Endometrium (tissue), 2 donors: ENCODE data around the gene PSMG4.

Experiments
- FAIRE-seq: peaks from 2 replicates; lab custom pipeline; 2012; peaks lifted over from hg19 to GRCh38; lab: Jason Lieb, UNC
- donor health status: control.
- donor health status: control.

Gene PSMG4

GRCh38 chr6:3290149-3290930 is 31.6 kb downstream of the PSMG4 start:
- FAIRE-seq = no peak

- FAIRE-seq = no peak
Observed at GRCh38 chr6:3290931-3291211, 32.1 kb downstream of the PSMG4 start.

GRCh38 chr6:3291346-3291745 is 32.6 kb downstream of the PSMG4 start:
- FAIRE-seq = no peak

GRCh38 chr6:3291987-3292386 is 33.2 kb downstream of the PSMG4 start:
- FAIRE-seq = no peak

- no peak for FAIRE-seq
Observed at GRCh38 chr6:3292431-3293197, 33.9 kb downstream of the PSMG4 start.

- no peak for FAIRE-seq
Observed at GRCh38 chr6:3293271-3294155, 34.8 kb downstream of the PSMG4 start.

GRCh38 chr6:3294396-3294795 is 35.6 kb downstream of the PSMG4 start:
- no peak for FAIRE-seq

- no peak for FAIRE-seq
Observed at GRCh38 chr6:3294921-3295871, 36.4 kb downstream of the PSMG4 start.

- FAIRE-seq = no peak
Observed at GRCh38 chr6:3296078-3296477, 37.3 kb downstream of the PSMG4 start.

GRCh38 chr6:3296537-3296936 is 37.8 kb downstream of the PSMG4 start:
- no peak for FAIRE-seq

- FAIRE-seq = no peak
Observed at GRCh38 chr6:3297006-3297405, 38.3 kb downstream of the PSMG4 start.

GRCh38 chr6:3297909-3298308 is 39.2 kb downstream of the PSMG4 start:
- no peak for FAIRE-seq

- no peak for FAIRE-seq
Observed at GRCh38 chr6:3299221-3299620, 40.5 kb downstream of the PSMG4 start.

- no peak for FAIRE-seq
Observed at GRCh38 chr6:3301506-3301905, 42.8 kb downstream of the PSMG4 start.

- FAIRE-seq = no peak
Observed at GRCh38 chr6:3303795-3304411, 45.2 kb downstream of the PSMG4 start.

GRCh38 chr6:3304500-3305215 is 45.9 kb downstream of the PSMG4 start:
- FAIRE-seq = no peak

GRCh38 chr6:3305216-3305565 is 46.4 kb downstream of the PSMG4 start:
- no peak for FAIRE-seq

GRCh38 chr6:3305831-3306230 is 47.1 kb downstream of the PSMG4 start:
- no peak for FAIRE-seq

- FAIRE-seq = no peak
Observed at GRCh38 chr6:3306848-3307247, 48.1 kb downstream of the PSMG4 start.

GRCh38 chr6:3307436-3307835 is 48.7 kb downstream of the PSMG4 start:
- no peak for FAIRE-seq

GRCh38 chr6:3308106-3308505 is 49.4 kb downstream of the PSMG4 start:
- no peak for FAIRE-seq
